ENCODE measurements around the gene CDC42BPA.

The CDC42BPA gene

GRCh38 chr1:226952118-226952441, 366.2 kb downstream of the CDC42BPA start:
- FAIRE-seq (no peak), DNase-seq (ENCODE audit: insufficient read length, low spot score) (no peak)
- no peak for TF ChIP-seq CTCF (IDR thresholded peaks at IDR 0.05; ENCODE audit: insufficient read depth, missing control alignments)

DNA sequence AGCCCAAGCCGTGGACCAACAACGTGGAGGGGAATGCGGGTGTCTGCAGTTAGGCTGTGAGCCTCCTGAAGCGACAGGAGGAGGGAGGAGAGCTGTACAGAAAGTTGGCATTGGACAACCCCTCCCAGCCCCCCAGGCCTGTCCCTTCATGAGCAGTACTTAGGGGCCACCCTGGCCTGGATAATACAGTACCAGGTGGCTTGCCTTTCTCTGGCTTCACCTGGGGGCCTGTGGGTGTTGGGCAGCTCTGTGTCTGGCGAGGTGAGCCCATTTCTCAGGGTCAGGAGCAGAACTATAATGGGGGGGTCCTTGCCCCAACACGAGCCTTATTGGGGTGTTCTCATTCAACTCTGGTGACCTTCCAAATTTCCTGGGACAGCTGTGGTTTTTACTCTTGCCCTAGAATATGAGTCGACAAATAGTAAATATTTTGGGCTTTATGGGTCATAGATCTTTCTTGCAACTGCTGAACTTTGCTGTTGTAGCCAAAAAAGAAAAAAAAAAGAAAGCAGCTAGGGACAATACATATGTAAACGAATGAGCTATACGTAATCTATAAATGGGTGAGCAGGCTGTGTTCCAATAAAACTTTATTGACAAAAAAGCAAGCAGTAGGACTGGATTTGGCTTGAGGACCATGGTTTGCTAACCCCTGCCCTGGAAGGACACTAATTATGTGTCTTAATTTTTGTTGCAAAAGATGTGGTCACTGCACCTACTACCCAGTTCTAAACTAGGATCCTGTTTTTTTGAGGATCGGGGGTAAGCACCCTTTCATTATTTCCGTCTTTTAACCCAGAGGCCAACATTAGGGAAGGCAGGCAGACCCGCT, 366.8 kb downstream of the CDC42BPA start:
- DNase-seq (ENCODE audit: insufficient read length, low spot score) (no peak), FAIRE-seq (no peak)
- no peak for TF ChIP-seq CTCF (IDR thresholded peaks at IDR 0.05; ENCODE audit: insufficient read depth, missing control alignments)

DNA sequence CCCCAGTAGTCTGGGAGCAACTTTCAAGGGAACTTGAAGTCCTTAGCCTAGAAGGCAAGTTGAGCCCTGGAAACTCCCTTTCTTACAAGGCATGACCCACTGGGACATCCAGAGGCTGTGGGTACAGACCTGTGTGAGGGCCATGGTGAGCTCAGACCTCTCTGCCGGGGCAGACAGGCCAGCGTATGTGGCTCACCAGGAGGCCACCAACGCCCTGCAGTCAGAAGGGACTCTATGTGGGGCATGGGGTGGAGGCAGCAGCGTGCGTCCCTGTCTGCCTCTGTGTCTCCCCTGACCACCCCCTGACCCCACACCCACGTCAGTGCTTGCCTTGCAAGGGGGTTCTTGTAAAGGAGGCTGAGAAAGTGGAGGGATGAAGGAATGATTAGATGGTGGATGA, 367.4 kb downstream of the CDC42BPA start:
- TF ChIP-seq CTCF (IDR thresholded peaks at IDR 0.05; ENCODE audit: insufficient read depth, missing control alignments), result no peak
- DNase-seq (ENCODE audit: insufficient read length, low spot score) (no peak), FAIRE-seq (no peak)

- FAIRE-seq (no peak), DNase-seq (ENCODE audit: insufficient read length, low spot score) (no peak)
- TF ChIP-seq CTCF (IDR thresholded peaks at IDR 0.05; ENCODE audit: insufficient read depth, missing control alignments), result no peak
Measured at GRCh38 chr1:226950316-226950715, 368.0 kb downstream of the CDC42BPA start.

- no peak for TF ChIP-seq CTCF (IDR thresholded peaks at IDR 0.05; ENCODE audit: insufficient read depth, missing control alignments)
- no peak for FAIRE-seq
- DNase-seq (ENCODE audit: insufficient read length, low spot score), result no peak
Measured at GRCh38 chr1:226949401-226949800, 368.9 kb downstream of the CDC42BPA start.

DNA sequence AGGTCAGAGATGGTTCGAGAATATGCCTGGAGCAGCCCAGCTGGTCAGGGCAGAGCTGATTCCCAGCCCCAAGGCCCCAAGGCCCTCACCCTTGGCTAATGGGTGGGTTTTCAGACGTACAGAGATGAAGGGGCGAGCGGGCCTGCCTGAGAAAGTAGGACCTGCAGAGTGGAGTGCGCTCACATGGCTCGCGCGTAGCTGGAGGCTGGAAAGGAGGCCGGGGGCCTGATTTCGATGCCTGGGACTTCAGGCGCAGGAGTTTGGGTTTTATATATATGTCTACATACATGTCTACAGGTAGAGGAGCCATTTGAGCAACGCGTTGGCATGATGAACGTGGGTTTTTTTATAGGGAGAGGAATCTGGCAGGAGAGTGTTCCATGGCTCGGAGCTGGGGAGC, 369.3 kb downstream of the CDC42BPA start:
- no peak for DNase-seq (ENCODE audit: insufficient read length, low spot score)
- no peak for FAIRE-seq
- no peak for TF ChIP-seq CTCF (IDR thresholded peaks at IDR 0.05; ENCODE audit: insufficient read depth, missing control alignments)

DNA sequence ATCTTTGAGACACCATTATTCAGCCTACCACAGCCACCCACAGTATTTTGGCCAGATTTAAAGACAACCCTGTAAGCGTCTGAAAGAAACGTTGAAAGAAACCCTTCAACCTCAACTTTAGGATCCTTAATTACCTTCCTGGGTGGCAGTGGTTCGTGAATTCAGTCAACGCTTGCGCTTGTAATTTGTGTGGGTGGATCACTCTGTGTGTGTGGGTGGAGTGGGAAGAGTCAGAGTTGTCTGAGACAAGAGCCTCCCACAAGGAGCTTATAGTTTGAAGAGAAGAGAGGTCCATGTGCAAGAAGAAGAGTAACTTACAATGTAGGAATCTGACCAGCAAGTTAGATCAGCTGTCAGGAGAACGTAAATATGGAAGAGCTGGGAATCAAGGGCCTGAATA, 369.8 kb downstream of the CDC42BPA start:
- DNase-seq (ENCODE audit: insufficient read length, low spot score), result no peak
- no peak for FAIRE-seq
- no peak for TF ChIP-seq CTCF (IDR thresholded peaks at IDR 0.05; ENCODE audit: insufficient read depth, missing control alignments)
